ENCODE measurements around the gene NRDE2.

DNA sequence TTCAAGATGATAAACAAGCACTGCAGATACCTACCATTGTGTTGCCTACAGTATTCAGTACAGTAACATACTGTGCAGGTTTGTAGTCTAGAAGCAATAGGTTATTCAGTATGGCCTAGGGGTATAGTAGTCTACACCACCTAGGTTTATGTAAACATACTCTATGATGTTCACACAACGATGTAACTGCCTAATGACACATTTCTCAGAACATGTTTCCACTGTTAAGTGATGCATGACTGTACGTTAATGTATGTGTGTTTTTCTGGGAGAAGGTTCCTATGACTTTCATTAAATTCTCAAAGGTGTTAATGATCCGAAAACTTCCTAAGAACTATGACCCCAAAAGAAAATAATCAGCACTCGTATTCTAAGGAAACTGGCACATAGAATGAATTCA is 44.2 kb upstream of the NRDE2 start:
- TF ChIP-seq EZH2phosphoT487 (IDR thresholded peaks at IDR 0.05; ENCODE audit: borderline replicate concordance, low read depth, low read length), result no peak
- TF ChIP-seq, protein P1, sequence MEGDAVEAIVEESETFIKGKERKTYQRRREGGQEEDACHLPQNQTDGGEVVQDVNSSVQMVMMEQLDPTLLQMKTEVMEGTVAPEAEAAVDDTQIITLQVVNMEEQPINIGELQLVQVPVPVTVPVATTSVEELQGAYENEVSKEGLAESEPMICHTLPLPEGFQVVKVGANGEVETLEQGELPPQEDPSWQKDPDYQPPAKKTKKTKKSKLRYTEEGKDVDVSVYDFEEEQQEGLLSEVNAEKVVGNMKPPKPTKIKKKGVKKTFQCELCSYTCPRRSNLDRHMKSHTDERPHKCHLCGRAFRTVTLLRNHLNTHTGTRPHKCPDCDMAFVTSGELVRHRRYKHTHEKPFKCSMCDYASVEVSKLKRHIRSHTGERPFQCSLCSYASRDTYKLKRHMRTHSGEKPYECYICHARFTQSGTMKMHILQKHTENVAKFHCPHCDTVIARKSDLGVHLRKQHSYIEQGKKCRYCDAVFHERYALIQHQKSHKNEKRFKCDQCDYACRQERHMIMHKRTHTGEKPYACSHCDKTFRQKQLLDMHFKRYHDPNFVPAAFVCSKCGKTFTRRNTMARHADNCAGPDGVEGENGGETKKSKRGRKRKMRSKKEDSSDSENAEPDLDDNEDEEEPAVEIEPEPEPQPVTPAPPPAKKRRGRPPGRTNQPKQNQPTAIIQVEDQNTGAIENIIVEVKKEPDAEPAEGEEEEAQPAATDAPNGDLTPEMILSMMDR (conservative IDR thresholded peaks at IDR 0.05; ENCODE audit: low read length), result no peak
